Superior temporal gyrus (tissue), 1 donor: Measurements from ENCODE around the gene EGFL8.
"Not testable (repeated sequence)": the region's sequence is repeated elsewhere in the genome, so short reads cannot be mapped to it uniquely, and the experiment has no call there.

ENCODE experiments used
- DNase-seq: peaks from one replicate; pipeline ENCODE4 v3.0.0-alpha.2; 2016; ENCODE audit errors: extremely low spot score

Gene EGFL8

DNA sequence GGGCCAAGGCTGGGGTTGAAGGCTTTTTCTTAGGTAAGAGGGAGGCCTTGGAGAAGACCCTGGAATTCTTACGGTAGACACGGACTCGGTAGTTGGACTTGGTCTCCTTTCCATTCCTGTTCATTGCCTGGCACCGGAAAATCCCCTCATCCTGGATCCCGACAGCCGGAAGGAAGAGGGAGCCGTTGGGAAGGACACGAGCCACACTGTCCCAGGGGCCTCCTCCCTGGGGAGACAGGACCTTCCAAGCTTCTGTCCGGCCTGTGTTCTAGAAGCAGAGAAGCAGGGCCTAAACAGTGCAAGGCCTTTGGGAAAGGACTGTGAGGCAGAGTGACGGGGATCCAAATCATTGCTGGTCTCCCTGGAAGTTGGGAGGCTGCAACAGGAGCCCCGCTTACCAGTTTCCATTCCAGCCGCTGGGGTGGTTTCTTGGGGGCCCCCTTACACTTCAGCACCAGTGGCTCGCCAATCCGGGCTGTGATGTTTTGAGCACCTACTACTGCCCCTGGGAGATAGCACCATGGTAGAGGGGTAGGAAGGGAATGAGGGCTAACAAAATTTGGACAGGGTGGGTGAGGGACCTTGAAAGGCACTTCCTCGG, 19.2 kb downstream of the EGFL8 start:
- no peak for DNase-seq

DNA sequence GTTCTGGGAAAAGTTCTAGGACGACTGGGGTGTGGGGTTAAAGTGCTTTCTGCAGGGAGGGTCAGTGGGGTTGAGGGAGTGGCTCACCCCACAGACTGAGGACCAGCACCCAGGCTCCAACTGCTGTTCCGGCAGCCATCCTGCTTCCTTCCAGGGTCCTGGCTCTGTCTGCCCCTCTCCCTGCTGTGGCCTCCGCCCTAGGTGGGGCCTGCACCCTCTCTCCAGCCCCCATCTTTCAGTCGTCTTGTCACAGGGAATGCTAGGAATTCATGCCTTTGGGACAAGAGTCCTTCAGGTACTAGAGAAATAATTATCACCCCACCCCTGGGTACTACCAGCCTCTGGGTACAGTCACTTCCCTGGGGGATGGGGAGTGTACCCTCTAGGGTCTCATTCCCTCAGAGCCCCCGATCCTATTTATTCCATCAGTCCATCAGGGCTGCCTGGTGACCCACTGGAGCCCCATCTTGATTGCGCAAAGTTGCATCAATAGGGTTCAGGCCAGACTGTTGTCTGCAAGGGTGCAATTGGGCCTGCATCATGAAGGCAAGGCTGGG, 19.8 kb downstream of the EGFL8 start, which contains the start of gene AGER:
Gene AGER, minus strand, starts transcription at position 170 of the 557 bp plus-strand sequence. Its CDS starts 31 bp downstream, at position 139.
- no peak for DNase-seq

DNA sequence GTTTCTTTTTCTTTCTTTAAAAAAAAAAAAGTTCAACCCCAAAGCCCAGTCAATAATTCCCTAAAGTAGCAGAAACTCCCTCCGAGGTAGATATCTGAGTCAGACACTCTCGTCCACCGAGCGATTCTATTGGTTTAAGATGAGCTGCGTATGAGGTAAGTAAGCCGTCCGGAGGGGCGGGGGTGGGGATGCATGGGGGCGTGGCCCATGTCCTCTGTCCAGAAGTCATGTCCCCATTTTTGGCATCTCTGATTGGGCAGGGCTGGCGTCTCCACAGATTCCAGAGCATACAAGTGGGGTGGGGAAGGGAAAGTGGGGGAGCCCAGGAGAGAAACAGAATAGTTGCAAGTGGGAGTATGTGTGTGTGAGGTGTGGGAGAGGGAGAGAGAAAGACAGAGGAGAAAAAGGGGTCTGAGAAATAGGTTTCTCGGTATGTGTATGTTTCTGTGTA, 21.3 kb downstream of the EGFL8 start:
- not testable (repeated sequence) for DNase-seq

DNA sequence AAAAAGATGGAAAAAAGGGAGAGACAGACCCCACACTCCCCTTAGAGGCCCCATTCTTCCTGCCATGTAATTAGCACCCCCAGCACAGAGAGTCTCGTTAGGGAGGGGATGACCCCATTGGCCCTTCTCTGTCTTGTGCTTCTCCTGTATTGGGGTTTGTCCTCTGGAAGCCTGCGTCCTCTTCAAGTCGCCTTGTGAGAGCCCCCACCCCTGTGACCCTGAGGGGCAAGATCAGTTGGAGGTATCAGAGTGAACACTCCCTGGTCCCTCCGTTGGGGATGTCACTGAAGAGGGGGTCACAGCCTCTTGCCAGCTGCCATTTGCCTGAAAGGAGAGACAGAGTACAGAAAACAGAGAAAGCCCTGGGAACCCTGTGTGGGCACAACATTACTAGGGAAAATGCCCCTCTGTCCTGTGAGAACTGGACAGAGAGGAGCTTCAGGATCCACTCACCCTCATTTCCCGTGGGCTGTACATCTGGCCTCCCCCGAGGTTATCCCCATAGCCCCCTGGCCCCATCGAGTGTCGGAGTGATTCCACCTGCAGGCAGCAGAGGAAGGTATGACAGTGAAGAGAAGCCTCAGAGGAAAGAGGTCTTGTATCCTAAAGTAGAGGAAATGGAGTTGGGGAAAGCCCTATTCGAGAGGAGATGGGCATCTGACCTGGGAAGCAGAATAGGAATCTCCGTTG, 21.9 kb downstream of the EGFL8 start:
- not testable (repeated sequence) for DNase-seq

DNA sequence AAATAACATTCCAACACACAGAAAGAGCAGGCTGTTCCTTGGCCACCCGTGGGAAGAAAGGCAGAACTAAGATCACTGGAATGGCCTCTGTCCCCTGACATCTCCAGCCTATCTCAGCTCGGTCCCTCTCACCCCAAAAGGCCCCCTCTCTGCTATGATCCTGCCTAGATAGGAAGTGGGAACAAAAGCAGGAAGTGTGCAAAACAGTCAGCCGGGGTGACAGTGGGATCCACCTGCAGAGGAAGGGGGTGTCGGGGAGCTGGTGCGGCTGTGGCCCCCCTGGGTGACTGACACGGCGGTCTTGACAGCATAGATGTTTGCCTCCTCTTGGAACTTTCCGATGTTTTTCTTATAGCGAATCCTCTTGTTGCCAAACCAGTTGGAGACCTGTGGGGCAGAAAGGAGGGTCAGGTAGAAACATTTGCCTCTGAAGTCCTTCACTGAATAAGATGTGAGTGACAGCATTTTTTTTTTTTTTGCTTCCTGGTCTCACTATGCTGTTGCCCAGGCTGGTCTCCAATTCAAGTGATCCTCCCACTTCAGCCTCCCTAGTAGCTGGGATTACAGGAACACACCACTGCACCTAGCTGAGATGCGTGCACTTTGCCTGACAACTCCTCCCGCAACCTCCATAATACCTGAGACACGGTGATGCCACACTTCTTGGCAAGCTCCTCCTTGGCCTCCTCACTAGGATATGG, 22.8 kb downstream of the EGFL8 start:
- DNase-seq = no peak

DNA sequence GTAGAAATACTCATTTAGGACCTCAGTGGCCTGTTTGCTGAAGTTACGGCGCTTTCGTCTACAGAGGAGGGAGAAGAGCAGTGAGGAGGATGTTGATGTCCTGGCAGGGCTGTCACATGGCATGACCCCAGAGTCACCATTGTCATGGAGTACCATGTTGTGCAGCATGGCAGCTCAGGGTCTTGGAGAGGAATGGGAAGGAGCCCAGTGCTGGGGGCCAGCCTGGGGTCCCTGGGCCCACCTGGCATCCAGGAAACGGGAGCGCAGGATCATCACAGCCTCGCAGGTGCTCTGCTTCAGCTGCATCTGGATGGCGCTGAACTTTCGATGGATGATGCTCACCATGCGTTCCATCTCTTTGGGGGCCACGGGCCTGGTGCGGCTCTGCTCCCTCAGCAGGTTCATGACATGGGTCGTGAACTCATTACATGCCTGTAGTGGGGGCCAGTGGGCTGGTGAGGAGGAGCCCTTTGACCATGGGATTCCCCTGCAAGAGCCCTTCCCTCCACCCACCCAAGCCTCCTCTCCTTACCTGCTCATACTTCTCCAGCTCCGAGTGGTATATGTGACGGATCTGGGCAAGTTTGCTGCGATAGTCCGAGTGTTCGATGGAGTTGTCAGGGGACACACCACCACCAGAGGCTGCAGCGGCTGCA, 23.5 kb downstream of the EGFL8 start:
- DNase-seq = not testable (repeated sequence)

DNA sequence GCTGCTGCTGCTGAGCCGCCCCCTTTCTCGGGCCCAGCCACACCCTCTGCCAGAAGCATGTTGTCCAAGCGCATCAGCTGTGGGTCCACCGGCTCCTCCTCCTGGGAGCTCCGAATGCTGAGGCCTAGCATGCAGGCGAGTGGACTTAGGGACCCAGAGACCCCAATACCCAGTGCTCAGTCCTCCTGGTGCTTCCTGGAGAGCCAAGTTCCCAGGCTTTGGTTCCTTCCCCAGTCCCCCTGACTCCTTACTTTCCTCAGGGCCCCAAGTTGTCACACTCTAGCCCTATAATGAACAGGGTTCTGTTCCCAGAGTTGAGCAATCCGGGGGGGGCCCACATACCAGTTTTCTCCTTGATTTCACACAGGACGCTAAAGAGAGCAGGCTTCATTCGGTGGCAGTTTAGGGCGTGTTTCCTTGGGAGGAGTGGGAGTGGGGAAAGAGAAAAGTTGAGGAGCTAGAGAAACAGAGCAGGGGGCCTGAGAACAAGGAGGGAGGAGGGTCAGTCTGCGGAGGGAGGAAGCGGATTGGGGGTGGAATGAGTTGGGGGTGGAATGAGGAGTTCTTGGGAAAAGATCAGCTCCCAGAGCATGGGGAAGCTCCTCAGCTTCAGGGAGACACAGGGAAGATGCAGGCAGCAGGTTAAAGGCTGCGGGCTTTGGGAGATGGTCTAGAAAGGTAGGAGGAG, 24.1 kb downstream of the EGFL8 start:
- DNase-seq = no peak

DNA sequence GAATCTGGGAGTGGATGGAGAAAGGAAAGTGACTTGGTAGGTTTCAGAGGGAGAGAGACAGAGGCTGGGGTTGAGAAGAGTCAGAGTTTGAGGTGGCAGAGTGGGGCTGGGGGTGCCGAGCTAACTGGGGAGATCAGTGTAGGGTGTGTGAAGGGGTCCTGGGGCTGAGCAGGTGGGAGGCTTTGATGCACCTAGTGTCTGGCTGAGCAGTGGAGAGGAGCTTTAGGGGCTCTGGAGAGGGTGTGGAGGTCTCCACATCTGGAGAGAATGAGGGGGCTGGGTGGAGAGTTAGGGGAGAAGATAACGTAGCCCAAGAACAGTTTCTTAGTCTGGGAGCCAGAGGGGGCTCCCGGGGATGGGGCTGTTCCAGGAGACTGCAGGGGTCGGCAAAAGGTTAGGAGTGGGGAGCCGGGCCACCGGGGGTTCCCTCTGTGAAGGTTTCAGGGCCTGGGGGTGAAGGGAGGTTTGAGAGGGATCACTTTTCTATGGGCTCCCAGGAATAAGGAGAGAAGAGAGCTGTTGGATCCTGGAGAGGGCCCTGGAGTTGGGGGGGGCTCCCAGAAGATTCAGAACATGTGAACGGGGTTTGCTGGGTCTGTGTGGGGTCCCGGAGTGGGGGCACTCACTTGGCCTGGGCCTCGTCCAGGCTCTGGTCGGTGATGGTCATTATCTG, 24.8 kb downstream of the EGFL8 start:
- no peak for DNase-seq

DNA sequence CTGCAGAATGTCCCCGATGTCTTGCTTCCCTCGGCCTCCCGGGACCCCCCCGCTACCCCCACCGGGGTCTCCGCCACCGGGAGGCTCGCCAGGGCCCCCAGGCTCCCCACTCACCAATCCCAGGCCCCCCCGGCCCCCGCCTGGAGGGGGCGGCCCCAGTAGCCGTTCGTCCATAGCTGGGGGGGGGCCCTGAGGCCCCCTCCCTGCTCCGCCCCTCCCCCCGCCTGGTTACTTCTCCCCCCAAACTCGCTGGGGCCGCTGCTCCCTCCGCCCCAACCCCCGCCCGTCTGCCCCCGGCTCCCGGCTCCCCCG, 25.3 kb downstream of the EGFL8 start:
- no peak for DNase-seq

DNA sequence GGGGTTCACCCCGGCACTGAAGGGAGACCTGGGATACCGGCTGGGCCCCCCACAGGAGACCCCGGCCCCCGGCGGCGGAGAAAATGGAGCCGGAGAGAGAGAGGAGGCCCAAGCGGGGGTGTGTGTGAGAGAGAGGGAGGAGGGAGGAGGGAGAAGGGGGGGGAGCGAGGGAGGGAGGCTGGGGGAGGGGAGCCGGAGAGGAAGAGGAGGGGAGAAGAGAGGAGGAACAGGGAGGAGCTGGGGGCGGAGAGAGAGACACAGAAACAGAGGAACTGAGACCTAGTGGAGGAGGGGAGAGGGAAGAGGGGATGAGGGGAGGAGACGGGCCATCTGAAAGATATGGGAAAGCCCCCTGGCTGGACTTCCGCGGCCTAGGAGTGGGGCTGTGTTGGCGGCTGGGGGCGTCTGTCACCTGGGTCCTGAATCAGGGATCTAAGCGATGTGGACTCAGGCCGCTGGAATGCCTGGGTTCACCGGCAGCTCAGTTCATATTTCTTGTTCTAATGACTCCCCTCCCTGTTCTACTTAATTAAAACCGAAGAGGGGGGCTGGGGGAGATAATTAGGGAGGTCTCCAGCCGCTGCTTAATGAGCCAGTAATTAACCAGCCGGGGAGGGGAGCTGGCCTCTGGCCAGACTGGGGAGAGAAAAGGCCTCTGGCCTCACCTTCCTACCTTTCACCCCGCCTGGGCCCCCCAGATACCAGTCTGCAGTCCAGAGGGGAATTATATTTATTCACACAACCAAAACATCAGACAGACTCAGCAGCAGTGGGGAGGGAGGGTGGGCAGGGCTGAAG, 25.9 kb downstream of the EGFL8 start, which contains the start of gene PBX2:
Gene PBX2, minus strand, starts transcription at position 149 of the 798 bp plus-strand sequence. CDS start 287 bp downstream, outside the sequence.
- DNase-seq = peak; percentile 85

DNA sequence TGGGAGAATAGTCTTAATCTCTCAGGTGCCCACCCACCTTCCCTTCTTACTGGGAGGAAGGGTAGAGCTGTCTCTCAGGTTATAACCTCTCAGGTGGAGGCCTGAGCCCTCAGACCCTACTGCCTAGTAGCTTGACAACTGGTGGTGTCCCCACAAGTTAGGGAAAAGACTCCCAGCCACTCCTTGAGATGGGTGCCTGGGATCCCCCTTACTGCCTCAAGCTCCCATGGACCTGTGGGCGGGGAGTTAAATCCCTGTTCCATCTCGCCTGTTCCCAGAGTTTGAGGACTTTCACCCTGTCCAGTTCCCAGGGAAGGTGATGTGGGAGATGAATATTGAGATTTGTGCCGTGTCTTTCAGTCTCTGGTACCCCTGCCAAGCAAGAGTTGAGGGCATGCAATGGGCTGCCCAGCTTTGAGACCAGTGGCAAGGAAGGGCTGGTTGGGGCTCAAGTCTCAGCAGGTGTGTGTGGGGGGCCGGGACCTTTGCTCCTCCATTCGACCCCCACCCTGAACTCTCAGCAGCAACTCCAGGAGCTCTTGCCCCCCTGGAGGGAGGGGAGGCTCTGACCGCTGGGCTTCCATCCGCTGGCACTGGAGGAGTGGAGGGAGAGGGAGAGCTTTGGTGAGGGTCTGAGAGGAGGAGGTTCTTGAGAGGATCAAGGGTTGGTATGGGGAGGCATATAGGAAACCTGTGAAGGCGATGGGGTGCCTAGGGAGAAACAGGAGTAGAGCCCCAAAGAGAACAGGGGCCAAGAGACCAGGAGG, 26.7 kb downstream of the EGFL8 start:
- no peak for DNase-seq

DNA sequence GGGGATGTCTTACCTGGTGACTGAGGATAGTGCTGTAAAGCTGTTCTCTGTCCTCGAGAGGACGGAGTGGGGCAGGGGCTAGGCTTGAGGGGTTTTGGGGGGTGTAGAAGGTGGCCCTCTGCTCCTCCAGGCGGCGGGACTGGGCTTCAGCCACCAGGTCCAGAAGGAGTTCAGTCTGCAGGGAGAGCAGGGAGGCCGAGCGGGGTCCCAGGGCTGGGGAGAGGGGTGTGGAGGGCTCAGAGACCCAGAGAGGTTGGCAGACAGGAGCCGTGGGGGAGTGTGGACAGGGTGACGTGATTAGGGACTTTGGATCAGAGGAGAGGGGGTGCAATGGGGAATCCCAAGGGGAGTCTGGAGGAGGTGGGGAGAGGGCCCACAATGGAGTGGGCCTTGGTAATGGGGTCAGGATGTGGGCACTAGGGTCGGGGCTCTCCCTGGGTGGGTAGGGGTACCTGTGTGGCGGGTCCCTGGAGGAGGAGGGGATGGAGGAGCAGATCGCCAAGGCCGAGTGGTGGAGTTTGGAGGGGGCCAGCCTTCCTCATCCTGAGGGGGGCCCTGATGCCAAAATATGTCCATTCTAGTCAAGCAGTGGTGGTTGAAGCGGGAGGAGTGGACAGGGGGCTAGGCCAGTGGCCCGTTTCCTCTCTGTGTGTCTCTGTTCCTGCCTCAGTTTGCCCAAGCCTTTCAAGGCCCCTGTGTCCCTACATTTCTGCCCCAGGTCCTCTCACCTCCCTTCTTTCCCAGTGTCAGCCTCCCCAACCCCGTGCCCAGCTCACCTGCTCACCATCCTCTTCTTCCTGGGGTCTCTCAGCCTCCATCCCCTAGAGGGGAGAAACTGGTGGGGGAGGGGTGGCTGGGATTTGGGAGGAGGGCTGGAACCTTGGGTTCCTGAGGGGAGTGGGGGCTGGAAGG, 27.6 kb downstream of the EGFL8 start:
- DNase-seq = no peak

DNA sequence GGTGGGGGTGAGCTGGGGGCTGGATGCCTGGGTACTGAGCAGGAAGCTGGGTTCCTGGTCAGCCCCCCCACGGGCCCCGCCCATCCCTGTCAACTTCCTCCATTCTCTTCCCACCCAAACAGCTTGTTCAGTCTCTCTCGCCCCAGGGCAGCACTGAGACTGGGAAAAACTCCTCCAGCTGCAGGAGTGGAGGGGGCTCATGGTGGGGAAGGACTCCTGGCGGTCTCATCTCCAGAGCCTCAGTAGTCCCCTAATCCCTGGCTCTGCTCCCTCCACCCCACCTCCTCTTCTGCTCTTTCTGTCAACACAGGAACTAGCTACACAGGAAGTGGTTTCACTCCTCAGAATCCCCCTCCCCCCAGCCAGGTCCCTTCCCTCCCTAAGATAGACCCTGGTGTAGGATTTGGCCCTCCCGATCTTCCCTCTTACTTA, 28.2 kb downstream of the EGFL8 start, which contains the start of gene GPSM3:
Gene GPSM3, minus strand, starts transcription at position 36 of the 432 bp plus-strand sequence. CDS start 130 bp downstream, outside the sequence.
- no peak for DNase-seq

DNA sequence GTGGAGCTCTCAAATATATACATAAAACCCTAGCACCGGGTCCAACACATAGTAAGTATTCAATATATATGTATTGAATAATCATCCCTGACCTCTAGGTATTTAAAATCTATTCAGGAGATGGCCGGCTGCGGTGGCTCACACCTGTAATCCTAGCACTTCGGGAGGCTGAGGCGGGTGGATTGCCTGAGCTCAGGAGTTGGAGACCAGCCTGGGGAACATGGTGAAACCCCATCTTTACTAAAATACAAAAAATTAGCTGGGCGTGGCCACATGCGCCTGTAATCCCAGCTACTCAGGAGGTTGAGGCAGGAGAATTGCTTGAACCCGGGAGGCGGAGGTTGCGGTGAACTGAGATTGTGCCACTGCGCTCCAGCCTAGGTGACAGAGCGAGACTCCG, 28.7 kb downstream of the EGFL8 start:
- not testable (repeated sequence) for DNase-seq

DNA sequence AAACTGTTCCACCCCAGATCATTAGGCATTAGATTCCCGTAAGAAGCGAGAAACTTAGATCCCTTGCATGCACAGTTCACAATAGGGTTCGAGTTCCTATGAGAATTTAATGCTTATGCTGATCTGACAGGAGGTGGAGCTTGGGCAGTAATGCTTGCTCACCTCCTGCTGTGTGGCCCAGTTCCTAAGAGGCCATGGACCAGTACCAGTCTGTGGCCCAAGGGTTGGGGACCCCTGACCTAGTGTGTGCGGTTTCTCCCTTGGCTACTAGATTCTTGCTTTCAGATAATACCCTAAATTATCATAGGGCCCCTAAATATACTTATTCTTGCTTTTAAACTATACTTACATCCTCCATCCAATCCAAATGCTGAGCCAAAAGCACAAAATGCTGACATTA, 30.0 kb downstream of the EGFL8 start:
- no peak for DNase-seq

DNA sequence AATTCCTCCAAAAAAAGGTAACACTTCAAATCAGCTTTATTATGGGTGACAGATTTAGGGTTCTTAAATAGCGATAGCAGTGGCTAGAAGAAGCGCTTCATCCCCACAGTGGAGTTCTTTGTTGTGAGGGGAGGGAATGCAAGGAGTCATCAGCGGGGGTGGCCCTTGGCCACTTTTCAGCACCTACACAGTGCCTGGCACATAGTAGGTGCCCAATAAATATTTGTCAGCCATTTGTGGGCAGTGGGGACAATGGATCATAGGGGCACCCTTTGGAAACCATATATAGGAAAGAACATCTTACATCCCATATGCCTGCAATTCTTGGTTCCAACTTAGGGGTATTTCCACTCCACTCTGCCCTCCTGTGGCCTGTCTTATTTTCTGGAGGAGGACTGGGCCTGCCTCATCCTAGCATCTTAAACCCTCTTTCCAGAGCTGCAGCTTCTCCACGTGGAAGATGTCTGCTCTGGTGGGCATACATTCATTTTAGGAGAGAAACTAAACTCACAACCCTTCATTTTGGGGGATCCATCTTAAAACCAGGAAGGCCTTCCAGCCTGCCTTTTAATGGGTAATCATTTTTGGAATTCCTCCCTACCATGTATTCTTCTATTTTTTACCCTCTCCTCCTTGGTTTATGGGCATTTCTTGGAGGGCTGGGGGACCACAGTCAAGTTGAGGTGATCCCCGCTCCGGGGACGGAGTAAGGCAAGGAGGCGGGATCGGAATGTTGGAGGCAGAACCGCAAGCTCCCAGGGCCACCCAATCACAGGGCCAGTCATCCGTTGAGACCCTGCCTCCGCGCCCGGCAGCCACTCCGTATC, 30.6 kb downstream of the EGFL8 start:
- DNase-seq = no peak

DNA sequence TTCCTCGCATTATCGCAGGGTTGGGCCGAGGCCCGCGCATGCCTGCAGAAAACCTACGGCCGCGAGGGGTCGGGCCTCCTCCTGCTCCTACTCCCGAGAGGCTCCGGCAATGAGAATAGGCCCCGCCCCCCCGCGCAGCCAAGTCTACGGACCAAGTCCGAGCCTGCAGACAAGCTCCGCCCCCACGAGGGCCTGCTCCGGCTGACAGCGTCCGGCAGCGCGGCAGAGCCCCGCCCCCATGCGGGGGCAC, 31.2 kb downstream of the EGFL8 start:
- DNase-seq = peak; percentile 98
